ENCODE results near the gene PNMA1. TPM values are rescaled to one million over a fixed set of nuclear protein-coding genes. Genes with fewer than 3 reads are reported as not detected.

The PNMA1 gene
- total and polyA plus RNA-seq, 2 of the 13 experiments (the other 11 are each of a cell fraction or from before 2014, with no cell fraction given), result 7.0 to 8.3 TPM

DNA sequence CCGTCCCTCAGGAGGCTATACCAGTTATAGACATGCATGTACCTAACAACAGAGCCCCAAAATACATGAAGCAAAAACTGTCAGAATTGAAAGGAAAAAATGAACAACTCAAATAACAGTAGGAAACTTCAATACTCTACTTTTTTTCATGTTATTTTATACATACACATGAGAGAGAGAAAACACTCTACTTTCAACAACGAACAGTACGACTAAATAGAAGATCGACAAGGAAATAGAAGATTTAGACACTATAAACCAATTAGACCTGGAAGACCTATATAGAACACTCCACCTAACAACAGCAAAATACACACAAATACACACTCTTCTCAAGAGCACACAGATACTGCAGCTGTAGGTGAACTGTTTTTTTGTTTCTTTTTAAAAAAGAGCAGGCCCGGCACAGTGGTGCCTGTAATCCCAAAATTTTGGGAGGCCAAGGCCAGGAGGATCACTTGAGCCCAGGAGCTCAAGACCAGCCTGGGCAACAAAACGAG, 34.7 kb upstream of the PNMA1 start:
- Histone ChIP-seq H4K20me1 (ENCODE audit: insufficient read depth, low read length) (peaks cover 88% of the 10 kb centered on the region), H3K36me3 (replicated peaks in 1 of 2; ENCODE audit: control insufficient read depth in 1 of 2, insufficient read depth in 2 of 2, low read length in 2 of 2) (peaks cover 0 to 9% of the 10 kb centered on the region in 2 experiments; a peak in 3 of 5 replicates), H3K27ac (ENCODE audit: extremely low read length, insufficient read depth, low read length) (no peak overlapping the region), H3K4me1 (ENCODE audit: insufficient read depth, low read length) (peaks cover 99% of the 10 kb centered on the region), H3K79me2 (ENCODE audit: insufficient read depth, low read length) (peaks cover 98% of the 10 kb centered on the region), H3K9ac (ENCODE audit: insufficient read depth, low read depth, low read length) (no peak overlapping the region), H3K4me3 (replicated peaks in 1 of 3; ENCODE audit: insufficient read depth in 1 of 3, low read depth in 2 of 3, low read length in 3 of 3) (no peak overlapping the region), H2AFZ (ENCODE audit: low read length) (no peak overlapping the region), H3K9me3 (ENCODE audit: low read length) (no peaks in the 10 kb centered on the region), H3K4me2 (ENCODE audit: low read depth, low read length) (no peak overlapping the region), H3K27me3 (ENCODE audit: control insufficient read depth in 1 of 2, insufficient read depth in 2 of 2, low read length in 2 of 2) (no peaks in the 10 kb centered on the region)
- no TSS peak for BruUV-seq (replicated peaks)
- FAIRE-seq (no peak), DNase-seq (ENCODE audit: low spot score) (no peak), ATAC-seq (no peak)
- TF ChIP-seq DNMT1 (CRISPR knock-in tag; IDR thresholded peaks at IDR 0.05) (no peak), HOXA9 (CRISPR knock-in tag; IDR thresholded peaks at IDR 0.05; ENCODE audit: borderline replicate concordance) (no peak), SP5 (CRISPR knock-in tag; IDR thresholded peaks at IDR 0.05; ENCODE audit: borderline replicate concordance, low read depth) (no peak), AGO1 (IDR thresholded peaks at IDR 0.05; ENCODE audit: low read depth, low read length, poor library complexity, severe bottlenecking) (no peak), ZNF644 (CRISPR knock-in tag; IDR thresholded peaks at IDR 0.05; ENCODE audit: low read depth) (no peak), ZNF530 (CRISPR knock-in tag; IDR thresholded peaks at IDR 0.05; ENCODE audit: low read depth) (no peak), MAFK (conservative IDR thresholded peaks at IDR 0.05 in 1 of 2, IDR thresholded peaks at IDR 0.05 in 1 of 2; ENCODE audit: low read length in 2 of 2) (no peak), ZNF383 (CRISPR knock-in tag; IDR thresholded peaks at IDR 0.05; ENCODE audit: borderline replicate concordance) (no peak), SCMH1 (CRISPR knock-in tag; IDR thresholded peaks at IDR 0.05; ENCODE audit: borderline replicate concordance) (no peak), ZNF563 (CRISPR knock-in tag; IDR thresholded peaks at IDR 0.05) (no peak), U2AF2 (IDR thresholded peaks at IDR 0.05; ENCODE audit: low read depth, low read length) (no peak), ZNF619 (CRISPR knock-in tag; IDR thresholded peaks at IDR 0.05) (no peak), RBM39 (IDR thresholded peaks at IDR 0.05; ENCODE audit: low read depth, low read length, poor library complexity, severe bottlenecking) (no peak), RNF2 (conservative IDR thresholded peaks at IDR 0.05; ENCODE audit: low read depth) (no peak), KAT7 (CRISPR knock-in tag; IDR thresholded peaks at IDR 0.05; ENCODE audit: borderline replicate concordance) (no peak)
- TF ChIP-seq, protein P1, sequence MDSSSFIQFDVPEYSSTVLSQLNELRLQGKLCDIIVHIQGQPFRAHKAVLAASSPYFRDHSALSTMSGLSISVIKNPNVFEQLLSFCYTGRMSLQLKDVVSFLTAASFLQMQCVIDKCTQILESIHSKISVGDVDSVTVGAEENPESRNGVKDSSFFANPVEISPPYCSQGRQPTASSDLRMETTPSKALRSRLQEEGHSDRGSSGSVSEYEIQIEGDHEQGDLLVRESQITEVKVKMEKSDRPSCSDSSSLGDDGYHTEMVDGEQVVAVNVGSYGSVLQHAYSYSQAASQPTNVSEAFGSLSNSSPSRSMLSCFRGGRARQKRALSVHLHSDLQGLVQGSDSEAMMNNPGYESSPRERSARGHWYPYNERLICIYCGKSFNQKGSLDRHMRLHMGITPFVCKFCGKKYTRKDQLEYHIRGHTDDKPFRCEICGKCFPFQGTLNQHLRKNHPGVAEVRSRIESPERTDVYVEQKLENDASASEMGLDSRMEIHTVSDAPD (CRISPR knock-in tag; IDR thresholded peaks at IDR 0.05), result no peak
- TF ChIP-seq, protein P2, sequence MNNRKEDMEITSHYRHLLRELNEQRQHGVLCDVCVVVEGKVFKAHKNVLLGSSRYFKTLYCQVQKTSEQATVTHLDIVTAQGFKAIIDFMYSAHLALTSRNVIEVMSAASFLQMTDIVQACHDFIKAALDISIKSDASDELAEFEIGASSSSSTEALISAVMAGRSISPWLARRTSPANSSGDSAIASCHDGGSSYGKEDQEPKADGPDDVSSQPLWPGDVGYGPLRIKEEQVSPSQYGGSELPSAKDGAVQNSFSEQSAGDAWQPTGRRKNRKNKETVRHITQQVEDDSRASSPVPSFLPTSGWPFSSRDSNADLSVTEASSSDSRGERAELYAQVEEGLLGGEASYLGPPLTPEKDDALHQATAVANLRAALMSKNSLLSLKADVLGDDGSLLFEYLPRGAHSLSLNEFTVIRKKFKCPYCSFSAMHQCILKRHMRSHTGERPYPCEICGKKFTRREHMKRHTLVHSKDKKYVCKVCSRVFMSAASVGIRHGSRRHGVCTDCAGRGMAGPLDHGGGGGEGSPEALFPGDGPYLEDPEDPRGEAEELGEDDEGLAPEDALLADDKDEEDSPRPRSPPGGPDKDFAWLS (CRISPR knock-in tag; IDR thresholded peaks at IDR 0.05; ENCODE audit: borderline replicate concordance), result no peak
- ChIA-PET POLR2A (interaction anchor here (0.9 to 1.5 kb wide), 2 partner anchors 10 to 37 kb away, joined by 3 to 4 read pairs; no protein-coding TSS in a partner anchor), CTCF (ENCODE audit: low intra/inter-chr PET ratio, low total read pairs) (no interaction called here)
- in situ Hi-C loops (cut with HindIII; ENCODE audit: extremely low pct_ligation_motif_present, low pct_unique_long_range_greater_than_20kb), result loop anchor here (25.0 kb wide), 1 partner anchor 288 kb away; no protein-coding TSS in a partner anchor
- 94% methylated on average over 6 of the region's 6 CpGs for WGBS (ENCODE audit: low lambda C conversion rate)
- intact Hi-C loops (cut with micrococcal nuclease; ENCODE audit: unreplicated experiment), result no loop called here

Data from HepG2 (cell line).